Muscle layer of duodenum (tissue), 2 donors: ENCODE measurements around the gene GIMAP2.

Experiments
- H3K27ac ChIP-seq: one replicate; pipeline ENCODE4 v1.7.0; 2013; ENCODE audit warnings: mild to moderate bottlenecking, low read length
- H3K27me3 ChIP-seq: one replicate; pipeline ENCODE4 v1.7.0; 2013; ENCODE audit warnings: low read depth, mild to moderate bottlenecking, control low read depth, low read length
- H3K36me3 ChIP-seq, 2 donors: one replicate each; pipeline ENCODE4 v1.7.0; 2013; ENCODE audit warnings: low read length in 2 of 2, control low read depth in 1 of 2, mild to moderate bottlenecking in 1 of 2; ENCODE audit not compliant: insufficient read depth in 2 of 2, control insufficient read depth in 1 of 2
- H3K4me1 ChIP-seq, 2 donors: one replicate each; pipeline ENCODE4 v1.7.0; 2013; ENCODE audit warnings: low read length in 2 of 2, mild to moderate bottlenecking in 2 of 2, control low read depth in 1 of 2, moderate library complexity in 1 of 2; ENCODE audit not compliant: insufficient read depth in 2 of 2, control insufficient read depth in 1 of 2
- H3K4me3 ChIP-seq, 2 donors: one replicate each; pipeline ENCODE4 v1.7.0; 2013; ENCODE audit warnings: low read length in 2 of 2, low read depth in 1 of 2, mild to moderate bottlenecking in 1 of 2
- H3K9me3 ChIP-seq, 2 donors: one replicate each; pipeline ENCODE4 v1.7.0; 2013; ENCODE audit warnings: low read length in 2 of 2, control low read depth in 1 of 2, mild to moderate bottlenecking in 1 of 2; ENCODE audit not compliant: control insufficient read depth in 1 of 2
- donor health status: healthy.

Gene GIMAP2

DNA sequence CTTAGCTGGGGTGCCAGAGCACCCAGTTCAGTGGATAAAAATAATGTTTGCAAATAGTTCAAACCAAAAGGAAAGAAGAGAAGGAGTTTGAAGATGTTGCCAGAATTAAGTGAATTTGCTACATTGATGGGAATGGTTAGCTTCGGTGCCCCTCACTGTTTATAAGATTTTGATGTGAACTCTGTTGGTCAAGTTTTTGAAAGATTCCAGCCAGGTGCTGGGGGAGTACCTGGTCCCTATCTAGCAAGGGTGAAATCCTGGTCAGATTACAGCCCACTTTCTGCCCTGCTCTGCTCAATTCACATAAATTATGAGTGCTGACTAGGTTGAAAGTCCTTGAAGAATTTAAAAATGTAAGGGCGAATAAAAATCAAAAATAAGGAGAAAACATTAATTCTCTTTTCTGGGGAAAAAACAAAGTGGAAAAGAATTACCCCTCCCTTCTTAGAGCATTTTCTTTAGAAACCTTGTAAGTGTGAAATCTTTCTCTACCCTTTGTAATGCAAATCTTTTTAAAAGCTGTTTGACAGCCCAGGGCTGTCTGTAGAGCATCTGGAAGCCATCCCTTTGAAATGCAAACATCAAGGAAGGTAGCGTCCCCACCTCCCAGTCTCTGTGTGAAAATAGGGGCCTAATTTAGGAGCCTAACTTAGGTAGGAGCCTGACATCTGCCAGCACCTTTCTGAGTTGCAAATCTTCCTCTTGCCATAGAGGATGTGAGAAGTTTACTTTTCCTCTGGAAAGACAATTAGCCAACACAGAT lies 50.3 kb downstream of the GIMAP2 start:
- H3K4me1 ChIP-seq = no peaks in the 10 kb centered on the region
- H3K27me3 ChIP-seq = no peaks in the 10 kb centered on the region
- no peaks in the 10 kb centered on the region for H3K9me3 ChIP-seq
- no peaks in the 10 kb centered on the region for H3K36me3 ChIP-seq
- no peak overlapping the region for H3K4me3 ChIP-seq
- H3K27ac ChIP-seq = peak overlapping the region; percentile 83

GRCh38 chr7:150736864-150737263 lies 51.4 kb downstream of the GIMAP2 start:
- Histone ChIP-seq H3K27ac (peak overlapping the region; percentile 83), H3K9me3 (no peaks in the 10 kb centered on the region), H3K36me3 (no peaks in the 10 kb centered on the region), H3K4me3 (peak overlapping the region; percentile 31 to 67), H3K27me3 (no peaks in the 10 kb centered on the region), H3K4me1 (no peaks in the 10 kb centered on the region)

DNA sequence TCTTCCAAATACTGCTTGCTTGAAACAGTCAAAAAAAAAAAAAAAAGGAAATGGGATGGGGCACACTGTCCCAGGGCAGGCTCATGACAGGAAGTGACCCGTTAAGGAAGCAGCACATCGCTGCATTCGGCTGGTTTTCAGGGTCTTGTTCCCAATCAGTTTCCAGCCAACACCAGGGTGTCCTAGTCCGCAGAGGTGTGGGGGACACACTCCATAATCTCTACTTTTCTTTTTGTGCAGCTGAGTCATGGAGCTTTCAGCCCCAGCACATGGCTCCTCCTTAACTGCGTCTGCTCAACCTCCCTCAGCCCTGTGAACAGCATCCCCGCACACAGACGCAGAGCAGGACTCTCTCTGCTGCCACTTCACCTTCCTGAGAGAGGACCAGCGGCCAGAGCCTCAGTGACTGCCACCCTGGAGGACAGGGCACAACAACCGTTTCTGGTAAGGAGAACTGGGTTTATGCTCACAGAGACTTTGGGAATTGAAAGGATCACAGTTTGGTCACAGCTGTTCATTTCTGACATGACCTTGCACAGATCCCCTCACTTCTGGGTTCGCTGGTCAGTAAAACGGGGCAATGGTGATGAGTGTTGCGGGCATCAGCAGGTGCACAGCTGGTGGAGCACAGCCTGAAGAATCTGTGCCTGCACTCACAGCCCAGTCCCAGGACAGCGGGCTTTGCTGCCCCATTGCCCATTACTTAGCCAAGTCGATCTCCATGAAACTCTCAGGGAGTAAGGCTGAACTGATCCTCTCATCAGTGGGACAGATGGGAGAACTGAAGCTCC lies 52.0 kb downstream of the GIMAP2 start, which contains the start of gene GIMAP5:
Gene GIMAP5, plus strand, starts transcription at position 154 of the 791 bp plus-strand sequence. CDS start 3,467 bp downstream, outside the sequence.
- no peaks in the 10 kb centered on the region for H3K36me3 ChIP-seq
- peak within 1 kb of the TSS; percentile 31 to 67 for H3K4me3 ChIP-seq
- H3K9me3 ChIP-seq = no peaks in the 10 kb centered on the region
- no peaks in the 10 kb centered on the region for H3K4me1 ChIP-seq
- no peaks in the 10 kb centered on the region for H3K27me3 ChIP-seq
- H3K27ac ChIP-seq = peak within 1 kb of the TSS; percentile 83

DNA sequence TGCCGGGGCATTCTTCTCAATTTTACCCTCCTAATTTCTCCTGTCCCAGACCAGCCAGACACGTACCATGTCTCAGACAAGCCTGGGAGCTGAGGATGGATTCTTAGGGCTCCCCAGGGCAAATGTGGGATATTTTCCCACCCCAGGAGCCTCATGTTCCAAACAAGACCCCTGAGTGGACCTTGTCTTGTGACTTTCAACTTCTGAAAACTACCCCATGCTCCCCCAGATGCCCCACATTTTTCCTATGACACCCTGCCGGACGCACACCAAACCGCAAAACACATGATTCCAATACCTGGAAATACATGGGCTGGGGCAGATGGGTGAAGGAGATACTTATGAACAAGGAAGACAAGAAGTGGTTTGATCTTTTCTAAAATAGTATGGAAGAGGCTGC lies 52.6 kb downstream of the GIMAP2 start:
- H3K9me3 ChIP-seq = no peaks in the 10 kb centered on the region
- peak overlapping the region; percentile 83 for H3K27ac ChIP-seq
- peak overlapping the region; percentile 31 to 67 for H3K4me3 ChIP-seq
- no peaks in the 10 kb centered on the region for H3K27me3 ChIP-seq
- H3K4me1 ChIP-seq = peaks cover 0 to 6% of the 10 kb centered on the region in 2 donors
- H3K36me3 ChIP-seq = no peaks in the 10 kb centered on the region

GRCh38 chr7:150738591-150739001 lies 53.1 kb downstream of the GIMAP2 start:
- Histone ChIP-seq H3K9me3 (no peaks in the 10 kb centered on the region), H3K4me3 (peak overlapping the region; percentile 31 to 67), H3K36me3 (no peaks in the 10 kb centered on the region), H3K27ac (peak overlapping the region; percentile 83), H3K4me1 (peaks cover 0 to 11% of the 10 kb centered on the region in 2 donors), H3K27me3 (no peaks in the 10 kb centered on the region)

GRCh38 chr7:150739033-150739432 lies 53.5 kb downstream of the GIMAP2 start:
- H3K4me3 ChIP-seq = peak overlapping the region; percentile 31 to 67
- H3K9me3 ChIP-seq = no peaks in the 10 kb centered on the region
- no peaks in the 10 kb centered on the region for H3K27me3 ChIP-seq
- peak overlapping the region; percentile 83 for H3K27ac ChIP-seq
- peaks cover 0 to 14% of the 10 kb centered on the region in 2 donors for H3K4me1 ChIP-seq
- H3K36me3 ChIP-seq = no peaks in the 10 kb centered on the region

DNA sequence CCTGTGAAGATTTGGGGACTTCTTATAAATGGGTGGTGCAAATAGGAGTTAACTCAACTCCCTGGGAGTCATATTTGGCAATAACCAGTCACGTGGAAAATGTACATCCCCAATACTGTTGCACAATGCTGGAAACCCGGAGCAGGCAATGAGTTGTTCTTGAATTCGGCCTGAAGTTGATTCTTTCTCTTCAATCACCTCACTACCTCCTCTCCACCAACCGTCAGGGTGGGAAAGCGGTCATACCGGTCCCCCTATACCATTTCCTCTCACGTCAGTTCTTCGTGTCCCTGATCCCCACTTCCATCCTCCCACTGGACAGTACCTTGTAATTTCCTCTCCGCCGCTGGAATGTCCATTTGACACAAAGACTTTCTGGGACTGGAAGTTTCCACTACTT lies 54.5 kb downstream of the GIMAP2 start:
- Histone ChIP-seq H3K9me3 (no peaks in the 10 kb centered on the region), H3K27me3 (no peaks in the 10 kb centered on the region), H3K27ac (peak overlapping the region; percentile 83), H3K4me3 (peak overlapping the region; percentile 31 to 67), H3K36me3 (no peaks in the 10 kb centered on the region), H3K4me1 (peaks cover 0 to 25% of the 10 kb centered on the region in 2 donors)

DNA sequence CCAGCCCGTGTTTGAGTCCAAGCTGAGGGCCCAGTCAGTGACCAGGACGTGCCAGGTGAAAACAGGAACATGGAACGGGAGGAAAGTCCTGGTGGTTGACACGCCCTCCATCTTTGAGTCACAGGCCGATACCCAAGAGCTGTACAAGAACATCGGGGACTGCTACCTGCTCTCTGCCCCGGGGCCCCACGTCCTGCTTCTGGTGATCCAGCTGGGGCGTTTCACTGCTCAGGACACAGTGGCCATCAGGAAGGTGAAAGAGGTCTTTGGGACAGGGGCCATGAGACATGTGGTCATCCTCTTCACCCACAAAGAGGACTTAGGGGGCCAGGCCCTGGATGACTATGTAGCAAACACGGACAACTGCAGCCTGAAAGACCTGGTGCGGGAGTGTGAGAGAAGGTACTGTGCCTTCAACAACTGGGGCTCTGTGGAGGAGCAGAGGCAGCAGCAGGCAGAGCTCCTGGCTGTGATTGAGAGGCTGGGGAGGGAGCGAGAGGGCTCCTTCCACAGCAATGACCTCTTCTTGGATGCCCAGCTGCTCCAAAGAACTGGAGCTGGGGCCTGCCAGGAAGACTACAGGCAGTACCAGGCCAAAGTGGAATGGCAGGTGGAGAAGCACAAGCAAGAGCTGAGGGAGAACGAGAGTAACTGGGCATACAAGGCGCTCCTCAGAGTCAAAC lies 56.9 kb downstream of the GIMAP2 start:
- Histone ChIP-seq H3K9me3 (no peaks in the 10 kb centered on the region), H3K4me1 (peaks cover 0 to 36% of the 10 kb centered on the region in 2 donors), H3K27me3 (no peaks in the 10 kb centered on the region), H3K27ac (no peak overlapping the region), H3K36me3 (no peaks in the 10 kb centered on the region), H3K4me3 (no peak overlapping the region)
